Calu3 (cell line): Measurements from ENCODE around the gene AP2B1. TPM values are rescaled to one million over a fixed set of nuclear protein-coding genes. Genes with fewer than 3 reads are reported as not detected.

Source experiments
- BruUV-seq: library from RNA; stranded (reverse); fragments of 400-500 nt; replicated peaks from 2 replicates; lab custom pipeline; 2021; lab: Mats Ljungman, UMichigan
- CTCF ChIA-PET: fragments of 300-600 bp; sonication (Branson Sonifier 250); formaldehyde crosslinking; loops from one replicate; lab custom pipeline; 2022; ENCODE audit warnings: antibody characterized with exemption; lab: Charles Lee
- DNase-seq: peaks from one replicate; pipeline ENCODE4 v3.0.0; 2022
- H3K27ac Mint-ChIP-seq: one replicate; pipeline ENCODE4 v1.8.0; 2022; ENCODE audit warnings: mixed read lengths; ENCODE audit not compliant: unreplicated experiment
- H3K27me3 Mint-ChIP-seq: one replicate; pipeline ENCODE4 v1.8.0; 2022; ENCODE audit warnings: mixed read lengths; ENCODE audit not compliant: unreplicated experiment
- H3K36me3 Mint-ChIP-seq: one replicate; pipeline ENCODE4 v1.8.0; 2022; ENCODE audit warnings: mild to moderate bottlenecking, moderate library complexity, mixed read lengths; ENCODE audit not compliant: insufficient read depth, unreplicated experiment
- H3K4me1 Mint-ChIP-seq: one replicate; pipeline ENCODE4 v1.8.0; 2022; ENCODE audit warnings: mild to moderate bottlenecking, low read depth, mixed read lengths; ENCODE audit not compliant: unreplicated experiment
- H3K4me3 Mint-ChIP-seq: one replicate; pipeline ENCODE4 v1.8.0; 2022; ENCODE audit warnings: mild to moderate bottlenecking, low read depth, moderate library complexity, mixed read lengths; ENCODE audit not compliant: unreplicated experiment
- H3K9me3 Mint-ChIP-seq: one replicate; pipeline ENCODE4 v1.8.0; 2022; ENCODE audit warnings: low read depth, mixed read lengths; ENCODE audit not compliant: unreplicated experiment
- CTCF ChIP-seq: fragments of 200-600 bp; IDR thresholded peaks from one replicate; pipeline ENCODE4 v1.8.0; 2022; ENCODE audit warnings: antibody characterized with exemption; ENCODE audit not compliant: unreplicated experiment
- intact Hi-C: fragments of 100-400 bp; cut with micrococcal nuclease; formaldehyde crosslinking; loops from one replicate; pipeline ENCODE4 v1.10.0; 2022; ENCODE audit not compliant: unreplicated experiment
- total RNA-seq: library from RNA; stranded (reverse); gene quantifications from 2 replicates; pipeline ENCODE4 v1.2.3, GENCODE V29; 2022

The AP2B1 gene
- total RNA-seq, 1 experiment from 2014 or later, result 309 TPM

DNA sequence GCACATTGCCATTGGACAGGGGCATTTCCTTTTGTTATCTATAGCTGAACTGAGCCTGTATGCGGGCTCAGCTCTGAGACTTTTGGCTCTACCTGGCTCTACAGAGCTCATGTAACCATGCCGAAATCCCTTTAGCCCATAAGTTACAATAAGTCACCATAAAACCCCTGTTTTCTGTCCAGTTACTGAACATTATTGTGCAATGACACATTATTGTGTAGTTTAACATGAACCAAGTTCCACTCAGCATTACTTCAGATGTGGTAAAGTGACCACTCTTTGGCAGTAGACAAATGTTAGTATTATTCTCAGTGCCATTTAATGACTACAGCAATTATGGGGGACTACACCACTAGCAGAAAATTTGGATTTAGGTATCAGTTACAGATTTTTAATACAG, 78.9 kb downstream of the AP2B1 start:
- no peak for TF ChIP-seq CTCF
- intact Hi-C loops, result no loop called here
- no TSS peak for BruUV-seq
- H3K27ac Mint-ChIP-seq, result no peak overlapping the region
- H3K9me3 Mint-ChIP-seq, result no peaks in the 10 kb centered on the region
- CTCF ChIA-PET, result interaction anchor here (0.6 kb wide), 1 partner anchor 153 kb away, joined by 4 read pairs; no protein-coding TSS in a partner anchor
- peaks cover 35% of the 10 kb centered on the region for H3K36me3 Mint-ChIP-seq
- no peaks in the 10 kb centered on the region for H3K27me3 Mint-ChIP-seq
- no peak overlapping the region for H3K4me3 Mint-ChIP-seq
- no peak for DNase-seq
- H3K4me1 Mint-ChIP-seq, result no peaks in the 10 kb centered on the region

DNA sequence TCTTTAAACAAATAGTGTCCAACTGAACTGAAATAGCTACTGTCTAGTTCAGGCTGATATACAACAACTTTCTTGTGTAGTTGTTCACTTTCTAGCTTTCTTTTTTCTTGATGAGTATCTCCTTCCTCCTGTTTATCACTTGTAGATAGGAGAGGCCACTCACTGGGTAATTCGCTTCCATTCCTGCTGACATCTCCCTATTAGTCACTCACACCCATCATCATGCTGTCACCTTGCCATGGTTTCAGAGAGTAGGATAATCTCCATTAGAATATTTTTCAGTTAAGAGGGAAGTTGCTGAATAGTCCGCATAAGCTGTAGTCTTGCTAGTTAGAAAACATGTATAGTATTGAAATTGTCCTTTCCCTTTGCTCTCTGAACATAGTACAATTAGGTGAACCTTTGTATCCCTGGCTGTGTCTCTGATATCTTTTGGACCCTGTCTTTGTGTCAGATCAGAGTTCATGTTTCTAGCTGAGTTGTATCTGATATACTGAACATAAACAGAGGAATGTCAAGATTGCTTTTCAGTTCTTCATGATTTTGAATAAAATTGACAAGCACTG, 79.9 kb downstream of the AP2B1 start:
- BruUV-seq, result no TSS peak
- CTCF ChIA-PET, result no interaction called here
- H3K27ac Mint-ChIP-seq, result no peak overlapping the region
- H3K36me3 Mint-ChIP-seq, result peaks cover 37% of the 10 kb centered on the region
- H3K9me3 Mint-ChIP-seq, result no peaks in the 10 kb centered on the region
- no peak for DNase-seq
- no peaks in the 10 kb centered on the region for H3K4me1 Mint-ChIP-seq
- no peak overlapping the region for H3K4me3 Mint-ChIP-seq
- intact Hi-C loops, result no loop called here
- H3K27me3 Mint-ChIP-seq, result no peaks in the 10 kb centered on the region
- no peak for TF ChIP-seq CTCF

GRCh38 chr17:35668802-35669201, 81.7 kb downstream of the AP2B1 start:
- CTCF ChIA-PET, result no interaction called here
- DNase-seq, result no peak
- no peak for TF ChIP-seq CTCF
- Mint-ChIP-seq H3K27me3 (no peaks in the 10 kb centered on the region), H3K4me3 (no peak overlapping the region), H3K9me3 (no peaks in the 10 kb centered on the region), H3K36me3 (peaks cover 41% of the 10 kb centered on the region), H3K27ac (no peak overlapping the region), H3K4me1 (no peaks in the 10 kb centered on the region)
- no TSS peak for BruUV-seq
- intact Hi-C loops, result no loop called here

DNA sequence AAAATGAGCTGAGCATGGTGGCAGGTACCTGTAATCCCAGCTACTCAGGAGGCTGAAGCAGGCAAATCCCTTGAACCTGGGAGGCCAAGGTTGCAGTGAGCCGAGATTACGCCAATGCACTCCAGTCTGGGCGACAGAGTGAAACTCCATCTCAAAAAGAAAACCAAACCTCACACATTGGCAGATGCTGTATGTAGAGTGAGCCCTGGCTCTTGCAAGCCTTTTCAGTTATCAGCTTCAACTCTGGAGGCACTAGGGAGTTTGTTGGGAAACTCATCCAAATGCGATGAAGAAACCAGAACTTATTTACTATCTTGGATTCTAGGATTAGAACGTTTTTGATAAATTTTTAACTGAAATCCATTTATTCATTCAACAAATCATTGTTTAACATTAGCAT, 87.4 kb downstream of the AP2B1 start:
- intact Hi-C loops, result no loop called here
- no peak for DNase-seq
- Mint-ChIP-seq H3K27me3 (no peaks in the 10 kb centered on the region), H3K4me3 (no peak overlapping the region), H3K27ac (no peak overlapping the region), H3K36me3 (peaks cover 49% of the 10 kb centered on the region), H3K9me3 (no peaks in the 10 kb centered on the region), H3K4me1 (no peaks in the 10 kb centered on the region)
- CTCF ChIA-PET, result no interaction called here
- no peak for TF ChIP-seq CTCF
- no TSS peak for BruUV-seq
